Smooth muscle cell (in vitro differentiated cells): ENCODE measurements around the gene CD48. TPM values are rescaled to one million over a fixed set of nuclear protein-coding genes. Genes with fewer than 3 reads are reported as not detected.

Experiments
- DNase-seq: peaks from one replicate; lab custom pipeline; 2025; ENCODE audit not compliant: unreplicated experiment; lab: John Stamatoyannopoulos, UW
- H2AFZ ChIP-seq: fragments of 200-600 bp; sonication (generic); 2 replicates; pipeline ENCODE4 v1.6.0; 2016; ENCODE audit warnings: antibody characterized with exemption, low read depth, mild to moderate bottlenecking
- H3F3A ChIP-seq: fragments of 200-600 bp; sonication (generic); 2 replicates; pipeline ENCODE4 v1.6.0; 2017; ENCODE audit warnings: antibody characterized with exemption, low read depth
- H3K27ac ChIP-seq: fragments of 200-600 bp; sonication (generic); 2 replicates; pipeline ENCODE4 v1.5.1; 2016; ENCODE audit warnings: low read depth, mild to moderate bottlenecking
- H3K27me3 ChIP-seq: fragments of 200-600 bp; sonication (generic); 2 replicates; pipeline ENCODE4 v1.6.1; 2016; ENCODE audit warnings: low read depth, mild to moderate bottlenecking
- H3K36me3 ChIP-seq: fragments of 200-600 bp; sonication (generic); 2 replicates; pipeline ENCODE4 v1.5.1; 2016; ENCODE audit warnings: low read depth
- H3K4me1 ChIP-seq: fragments of 200-600 bp; sonication (generic); 2 replicates; pipeline ENCODE4 v1.5.1; 2016; ENCODE audit warnings: low read depth
- H3K4me2 ChIP-seq: fragments of 200-600 bp; sonication (generic); 2 replicates; pipeline ENCODE4 v1.6.0; 2016; ENCODE audit warnings: mild to moderate bottlenecking
- H3K4me3 ChIP-seq: fragments of 200-600 bp; sonication (generic); 2 replicates; pipeline ENCODE4 v1.5.1; 2016; ENCODE audit warnings: mild to moderate bottlenecking
- H3K79me2 ChIP-seq: fragments of 200-600 bp; sonication (generic); 2 replicates; pipeline ENCODE4 v1.6.0; 2016; ENCODE audit warnings: low read depth, mild to moderate bottlenecking
- H3K9ac ChIP-seq: fragments of 200-600 bp; sonication (generic); 2 replicates; pipeline ENCODE4 v1.6.0; 2016; ENCODE audit warnings: low read depth
- H3K9me3 ChIP-seq: fragments of 200-600 bp; sonication (generic); replicated peaks from 2 replicates; pipeline ENCODE4 v1.5.1; 2016; ENCODE audit warnings: low read depth
- H4K20me1 ChIP-seq: fragments of 200-600 bp; sonication (generic); 2 replicates; pipeline ENCODE4 v1.6.0; 2016; ENCODE audit warnings: low read depth
- CTCF ChIP-seq: fragments of 200-600 bp; sonication (generic); IDR thresholded peaks from 2 replicates; pipeline ENCODE4 v1.5.1; 2017; ENCODE audit warnings: borderline replicate concordance, mild to moderate bottlenecking, antibody characterized with exemption; ENCODE audit not compliant: insufficient read depth, poor library complexity, severe bottlenecking
- WGBS: methylation state at CpG from one replicate; pipeline ENCODE4 v1.1.7; 2016; ENCODE audit warnings: low lambda C conversion rate; 5-methylcytosine and 5-hydroxymethylcytosine counted together
- polyA plus RNA-seq: library from polyadenylated mRNA; unstranded; fragments of >200 nt; fragmentation: Nextera tagmentation; extraction: Ambion mirVana; gene quantifications from 2 replicates; pipeline ENCODE4 v1.2.1, GENCODE V29; 2016
- total RNA-seq: library from RNA; depleted of rRNA; stranded (reverse); fragments of >200 nt; gene quantifications from 2 replicates; pipeline ENCODE4 v1.2.3, GENCODE V29; 2014

The CD48 gene
- total and polyA plus RNA-seq, 2 experiments from 2014 or later, result 0.37 TPM; not detected in 1

DNA sequence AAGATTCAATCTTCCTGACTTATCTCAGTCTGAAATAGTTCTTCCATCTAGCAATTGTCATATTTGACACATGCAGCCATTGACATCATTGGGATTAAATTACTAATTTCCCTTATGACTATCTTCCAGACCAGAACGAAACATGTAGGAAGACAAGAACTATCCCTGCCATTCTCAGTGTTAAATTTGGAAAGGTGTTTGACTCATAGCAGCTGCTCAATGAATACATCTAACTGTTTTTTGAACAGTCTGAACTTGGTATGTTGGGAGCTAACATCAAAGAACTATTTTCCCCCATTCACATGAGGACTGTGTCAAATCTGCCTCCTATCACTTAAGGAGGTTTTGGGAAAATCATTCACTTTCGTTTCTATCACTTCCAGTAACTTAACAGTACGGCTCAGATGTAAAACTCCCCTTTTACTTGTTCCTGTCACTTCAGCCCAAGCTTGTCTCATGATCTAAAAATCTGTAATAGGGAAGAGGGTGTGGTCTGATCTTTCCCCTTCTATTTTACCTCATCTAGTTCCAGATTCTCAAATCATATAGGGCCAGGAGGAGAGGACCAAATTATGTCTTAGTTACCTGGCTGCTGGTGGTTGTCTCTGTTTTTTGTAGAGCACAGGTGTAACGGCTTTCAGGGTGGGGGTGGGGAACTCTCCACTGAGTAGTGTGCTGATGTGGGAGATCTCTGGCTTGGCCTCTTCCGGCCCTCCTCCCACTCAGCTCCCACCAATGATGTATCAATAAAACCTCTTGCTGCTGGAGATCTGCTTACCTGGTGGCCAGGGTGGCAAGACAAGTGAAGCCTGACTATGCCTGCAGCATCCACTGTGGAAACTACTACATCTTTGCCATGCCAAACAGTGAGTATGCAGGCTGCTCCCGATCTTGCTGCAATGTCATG lies 38.6 kb downstream of the CD48 start:
- Histone ChIP-seq H4K20me1 (no peaks in the 10 kb centered on the region), H3K9me3 (peaks cover 13% of the 10 kb centered on the region), H3K27me3 (no peaks in the 10 kb centered on the region), H3K4me1 (no peaks in the 10 kb centered on the region), H3F3A (no peaks in the 10 kb centered on the region), H3K27ac (no peak overlapping the region), H3K4me2 (no peak overlapping the region), H3K9ac (no peak overlapping the region), H3K4me3 (no peak overlapping the region), H3K36me3 (no peaks in the 10 kb centered on the region), H3K79me2 (no peaks in the 10 kb centered on the region), H2AFZ (no peak overlapping the region)
- no peak for DNase-seq
- 76% methylated on average over 6 of the region's 6 CpGs for WGBS
- no peak for TF ChIP-seq CTCF

- Histone ChIP-seq H2AFZ (no peak overlapping the region), H3K36me3 (no peaks in the 10 kb centered on the region), H3K27me3 (no peaks in the 10 kb centered on the region), H3K4me2 (no peak overlapping the region), H3K9ac (no peak overlapping the region), H3F3A (no peaks in the 10 kb centered on the region), H4K20me1 (no peaks in the 10 kb centered on the region), H3K9me3 (peaks cover 13% of the 10 kb centered on the region), H3K4me3 (no peak overlapping the region), H3K27ac (no peak overlapping the region), H3K4me1 (no peaks in the 10 kb centered on the region), H3K79me2 (no peaks in the 10 kb centered on the region)
- WGBS, result 47% methylated on average over 3 of the region's 3 CpGs
- TF ChIP-seq CTCF, result no peak
- DNase-seq, result no peak
These were observed 39.8 kb downstream of the CD48 start for GRCh38 chr1:160671603-160672517.

GRCh38 chr1:160670701-160671100 lies 40.9 kb downstream of the CD48 start:
- Histone ChIP-seq H3K36me3 (no peaks in the 10 kb centered on the region), H3K27me3 (no peaks in the 10 kb centered on the region), H2AFZ (no peak overlapping the region), H3K9ac (no peak overlapping the region), H3K9me3 (peaks cover 13% of the 10 kb centered on the region), H3F3A (no peaks in the 10 kb centered on the region), H3K79me2 (no peaks in the 10 kb centered on the region), H3K4me2 (no peak overlapping the region), H3K27ac (no peak overlapping the region), H4K20me1 (no peaks in the 10 kb centered on the region), H3K4me1 (no peaks in the 10 kb centered on the region), H3K4me3 (no peak overlapping the region)
- TF ChIP-seq CTCF, result no peak
- no peak for DNase-seq
- 98% methylated on average over 4 of the region's 4 CpGs for WGBS
